Spleen (tissue), 7 donors: Measurements from ENCODE around the gene ENTPD1.

Experiments
- POLR2AphosphoS5 ChIP-seq, 3 donors: sonication (generic); formaldehyde crosslinking; IDR thresholded peaks; one replicate each; pipeline ENCODE4 v1.5.1; 2017; ENCODE audit warnings: antibody characterized with exemption in 3 of 3
- TF ChIP-seq, protein P1 (sequence below), 11 experiments: fragments of 200-600 bp in 7 of 11; fragments of 450-650 bp in 4 of 11; sonication (generic) in 4 of 11; IDR thresholded peaks in 8 of 11; conservative IDR thresholded peaks in 3 of 11; 1 replicate in 7 of 11; 2 replicates in 4 of 11; pipeline versions ENCODE4 v1.4.0 to v1.8.0; 2016 to 2021; ENCODE audit warnings: antibody characterized with exemption in 11 of 11, inconsistent platforms in 4 of 11, mild to moderate bottlenecking in 1 of 11
- donor health status: DM: no; HTN: no; CAD: no; lungs with moderate emphysema.
- donor health status: DM: no; HTN: no; CAD: no.
- donor health status: DM: no; HTN: no; CAD: no.

DNA sequence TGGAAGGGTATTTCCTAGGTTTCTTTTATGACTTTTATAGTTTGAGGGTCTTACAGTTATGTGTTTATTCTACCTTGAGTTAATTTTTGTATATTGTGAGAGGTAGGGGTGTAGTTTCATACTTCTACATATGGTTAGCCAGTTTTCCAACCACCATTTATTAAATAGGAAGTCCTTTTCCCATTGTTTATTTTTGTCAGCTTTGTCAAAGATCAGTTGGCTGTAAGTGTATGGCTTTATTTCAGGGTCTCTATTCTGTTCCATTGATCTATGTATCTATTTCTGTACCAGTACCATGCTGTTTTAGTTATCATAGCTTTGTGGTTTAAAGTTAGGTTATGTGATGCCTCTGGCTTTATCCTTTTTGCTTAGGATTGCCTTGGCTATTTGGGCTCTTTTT lies 79.9 kb downstream of the ENTPD1 start:
- TF ChIP-seq, protein P1, sequence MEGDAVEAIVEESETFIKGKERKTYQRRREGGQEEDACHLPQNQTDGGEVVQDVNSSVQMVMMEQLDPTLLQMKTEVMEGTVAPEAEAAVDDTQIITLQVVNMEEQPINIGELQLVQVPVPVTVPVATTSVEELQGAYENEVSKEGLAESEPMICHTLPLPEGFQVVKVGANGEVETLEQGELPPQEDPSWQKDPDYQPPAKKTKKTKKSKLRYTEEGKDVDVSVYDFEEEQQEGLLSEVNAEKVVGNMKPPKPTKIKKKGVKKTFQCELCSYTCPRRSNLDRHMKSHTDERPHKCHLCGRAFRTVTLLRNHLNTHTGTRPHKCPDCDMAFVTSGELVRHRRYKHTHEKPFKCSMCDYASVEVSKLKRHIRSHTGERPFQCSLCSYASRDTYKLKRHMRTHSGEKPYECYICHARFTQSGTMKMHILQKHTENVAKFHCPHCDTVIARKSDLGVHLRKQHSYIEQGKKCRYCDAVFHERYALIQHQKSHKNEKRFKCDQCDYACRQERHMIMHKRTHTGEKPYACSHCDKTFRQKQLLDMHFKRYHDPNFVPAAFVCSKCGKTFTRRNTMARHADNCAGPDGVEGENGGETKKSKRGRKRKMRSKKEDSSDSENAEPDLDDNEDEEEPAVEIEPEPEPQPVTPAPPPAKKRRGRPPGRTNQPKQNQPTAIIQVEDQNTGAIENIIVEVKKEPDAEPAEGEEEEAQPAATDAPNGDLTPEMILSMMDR (IDR thresholded peaks at IDR 0.05 in 8 of 11, conservative IDR thresholded peaks at IDR 0.05 in 3 of 11), result no peak
- TF ChIP-seq POLR2AphosphoS5 (IDR thresholded peaks at IDR 0.05), result no peak
